CD4-positive, alpha-beta T cell (primary cell): ENCODE measurements around the gene GPR68. TPM values are rescaled to one million over a fixed set of nuclear protein-coding genes. Genes with fewer than 3 reads are reported as not detected.
A peak's percentile ranks its signal among the peaks of the same experiment; 100 is the strongest.
"Not testable (repeated sequence)": the region's sequence is repeated elsewhere in the genome, so short reads cannot be mapped to it uniquely, and the experiment has no call there.

ENCODE experiments used
- ATAC-seq: fragments of 200-7000 bp; cut with Tn5 transposase; one replicate; pipeline ENCODE4 v1.10.0; 2022; ENCODE audit warnings: mild to moderate bottlenecking; ENCODE audit not compliant: poor library complexity
- CTCF ChIA-PET: fragments of 350-600 bp; sonication (Branson Sonifier 250); formaldehyde crosslinking; loops from one replicate; lab custom pipeline; 2021; ENCODE audit warnings: antibody characterized with exemption, inconsistent platforms; lab: Charles Lee
- POLR2A ChIA-PET: fragments of 350-600 bp; sonication (Branson Sonifier 250); formaldehyde crosslinking; loops from one replicate; lab custom pipeline; 2021; ENCODE audit warnings: antibody characterized with exemption, inconsistent platforms; lab: Charles Lee
- DNase-seq, 14 experiments: peaks; one replicate each; pipeline ENCODE4 v3.0.0-alpha.2; 2013 to 2020; ENCODE audit warnings: mixed read lengths in 2 of 14
- H3K27ac ChIP-seq, 2 donors: one replicate each; pipeline versions ENCODE4 v1.5.1 to v1.7.0; 2013; ENCODE audit warnings: low read length in 2 of 2, low read depth in 1 of 2, mild to moderate bottlenecking in 1 of 2
- H3K27me3 ChIP-seq, 2 experiments: 1 replicate in 1 of 2; 2 replicates in 1 of 2; pipeline versions ENCODE4 v1.6.1 to v1.7.0; 2013; ENCODE audit warnings: low read length in 2 of 2, control low read depth in 1 of 2, mild to moderate bottlenecking in 1 of 2, moderate library complexity in 1 of 2; ENCODE audit not compliant: insufficient read depth in 2 of 2, control insufficient read depth in 1 of 2
- H3K36me3 ChIP-seq: one replicate; pipeline ENCODE4 v1.6.1; 2013; ENCODE audit warnings: low read length, control low read depth; ENCODE audit not compliant: insufficient read depth
- H3K4me1 ChIP-seq: one replicate; pipeline ENCODE4 v1.6.1; 2013; ENCODE audit warnings: low read length, control low read depth; ENCODE audit not compliant: insufficient read depth
- H3K4me3 ChIP-seq: one replicate; pipeline ENCODE4 v1.5.1; 2013; ENCODE audit warnings: mild to moderate bottlenecking, low read length, moderate library complexity
- H3K9me3 ChIP-seq, 2 experiments: 1 replicate in 1 of 2; 2 replicates in 1 of 2; pipeline versions ENCODE4 v1.6.1 to v1.7.0; 2013; ENCODE audit warnings: low read length in 2 of 2, mild to moderate bottlenecking in 2 of 2, control low read depth in 1 of 2, moderate library complexity in 1 of 2; ENCODE audit not compliant: control insufficient read depth in 1 of 2, insufficient read depth in 1 of 2
- H3K27ac Mint-ChIP-seq: one replicate; pipeline ENCODE4 v1.8.0; 2020; ENCODE audit warnings: mixed read lengths
- H3K27me3 Mint-ChIP-seq: one replicate; pipeline ENCODE4 v1.8.0; 2021; ENCODE audit warnings: mixed read lengths
- H3K36me3 Mint-ChIP-seq: one replicate; pipeline ENCODE4 v1.8.0; 2021; ENCODE audit warnings: low read depth, mixed read lengths
- H3K4me1 Mint-ChIP-seq: one replicate; pipeline ENCODE4 v1.8.0; 2021; ENCODE audit warnings: low read depth, mixed read lengths
- H3K4me3 Mint-ChIP-seq: one replicate; pipeline ENCODE4 v1.8.0; 2020; ENCODE audit warnings: mild to moderate bottlenecking, mixed read lengths
- H3K9me3 Mint-ChIP-seq: one replicate; pipeline ENCODE4 v1.8.0; 2020; ENCODE audit warnings: mixed read lengths
- intact Hi-C, 2 experiments: fragments of 100-400 bp; cut with DNase I in 1 of 2; cut with micrococcal nuclease in 1 of 2; formaldehyde crosslinking; loops; one replicate each; pipeline versions ENCODE4 v1.15.1 to v1.9.0; 2023 to 2025; cut with DNase I, micrococcal nuclease
- total RNA-seq, 174 experiments: library from RNA in 2 of 174; stranded (reverse) in 2 of 174; gene quantifications; one replicate each; pipeline ENCODE4 v1.2.3 and lab custom pipeline; 2021 to 2026
- TF ChIP-seq, protein P1 (sequence below): fragments of 200-600 bp; IDR thresholded peaks from one replicate; pipeline ENCODE4 v1.8.0; 2022; ENCODE audit warnings: antibody characterized with exemption, mild to moderate bottlenecking

The GPR68 gene
- total RNA-seq, 2 experiments from 2014 or later, result 2.8 to 2.9 TPM

GRCh38 chr14:91228112-91229004, 16.1 kb downstream of the GPR68 start:
- Mint-ChIP-seq H3K9me3 (peaks cover 3% of the 10 kb centered on the region), H3K27ac (peak overlapping the region; percentile 88), H3K36me3 (peaks cover 12% of the 10 kb centered on the region), H3K4me3 (peak overlapping the region; percentile 13), H3K4me1 (peaks cover 90% of the 10 kb centered on the region), H3K27me3 (no peaks in the 10 kb centered on the region)
- Histone ChIP-seq H3K36me3 (peaks cover 11% of the 10 kb centered on the region), H3K4me3 (no peak overlapping the region), H3K4me1 (peaks cover 96% of the 10 kb centered on the region), H3K27me3 (no peaks in the 10 kb centered on the region), H3K27ac (peak overlapping the region; percentile 58 to 76), H3K9me3 (no peaks in the 10 kb centered on the region)
- peak in 13 of 14 experiments; percentile 41 to 94 (median 60) for DNase-seq
- POLR2A ChIA-PET, result interaction anchor here (0.8 to 5.5 kb wide), 7 partner anchors 10 to 53 kb away, joined by 3 to 187 read pairs (median 5); partner anchors contain the start of gene GPR68
- intact Hi-C loops, result loop anchor here (1.0 to 5.0 kb wide), 6 partner anchors 14 to 58 kb away; no protein-coding TSS in a partner anchor
- CTCF ChIA-PET, result interaction anchor here (0.9 to 3.1 kb wide), 5 partner anchors 17 to 95 kb away, joined by 3 to 19 read pairs (median 4); partner anchors contain the start of gene GPR68
- ATAC-seq, result peak; percentile 77
- TF ChIP-seq, protein P1, sequence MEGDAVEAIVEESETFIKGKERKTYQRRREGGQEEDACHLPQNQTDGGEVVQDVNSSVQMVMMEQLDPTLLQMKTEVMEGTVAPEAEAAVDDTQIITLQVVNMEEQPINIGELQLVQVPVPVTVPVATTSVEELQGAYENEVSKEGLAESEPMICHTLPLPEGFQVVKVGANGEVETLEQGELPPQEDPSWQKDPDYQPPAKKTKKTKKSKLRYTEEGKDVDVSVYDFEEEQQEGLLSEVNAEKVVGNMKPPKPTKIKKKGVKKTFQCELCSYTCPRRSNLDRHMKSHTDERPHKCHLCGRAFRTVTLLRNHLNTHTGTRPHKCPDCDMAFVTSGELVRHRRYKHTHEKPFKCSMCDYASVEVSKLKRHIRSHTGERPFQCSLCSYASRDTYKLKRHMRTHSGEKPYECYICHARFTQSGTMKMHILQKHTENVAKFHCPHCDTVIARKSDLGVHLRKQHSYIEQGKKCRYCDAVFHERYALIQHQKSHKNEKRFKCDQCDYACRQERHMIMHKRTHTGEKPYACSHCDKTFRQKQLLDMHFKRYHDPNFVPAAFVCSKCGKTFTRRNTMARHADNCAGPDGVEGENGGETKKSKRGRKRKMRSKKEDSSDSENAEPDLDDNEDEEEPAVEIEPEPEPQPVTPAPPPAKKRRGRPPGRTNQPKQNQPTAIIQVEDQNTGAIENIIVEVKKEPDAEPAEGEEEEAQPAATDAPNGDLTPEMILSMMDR, result no peak

DNA sequence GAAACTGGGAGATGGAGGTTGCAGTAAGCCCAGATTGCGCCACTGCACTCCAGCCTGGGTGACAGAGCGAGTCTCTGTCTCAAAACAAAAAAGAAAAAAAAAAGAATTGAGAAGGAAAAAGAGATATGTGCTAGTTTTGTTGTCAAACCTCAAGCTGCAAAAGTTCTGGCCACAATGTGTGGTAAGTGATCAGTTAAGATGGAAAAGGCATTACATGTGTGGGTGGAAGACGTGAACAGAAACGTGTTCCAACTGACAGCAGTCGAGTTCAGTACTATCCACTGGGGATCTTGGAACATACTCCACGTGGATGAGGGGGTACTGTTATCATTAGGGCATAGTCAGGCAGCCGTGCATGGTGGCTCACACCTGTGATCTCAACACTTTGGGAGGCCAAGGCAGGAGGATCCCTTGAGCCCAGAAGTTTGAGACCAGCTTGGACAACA, 17.3 kb downstream of the GPR68 start:
- CTCF ChIA-PET, result interaction anchor here (1.1 to 3.1 kb wide), 5 partner anchors 18 to 59 kb away, joined by 4 to 19 read pairs (median 4); partner anchors contain the start of gene GPR68

DNA sequence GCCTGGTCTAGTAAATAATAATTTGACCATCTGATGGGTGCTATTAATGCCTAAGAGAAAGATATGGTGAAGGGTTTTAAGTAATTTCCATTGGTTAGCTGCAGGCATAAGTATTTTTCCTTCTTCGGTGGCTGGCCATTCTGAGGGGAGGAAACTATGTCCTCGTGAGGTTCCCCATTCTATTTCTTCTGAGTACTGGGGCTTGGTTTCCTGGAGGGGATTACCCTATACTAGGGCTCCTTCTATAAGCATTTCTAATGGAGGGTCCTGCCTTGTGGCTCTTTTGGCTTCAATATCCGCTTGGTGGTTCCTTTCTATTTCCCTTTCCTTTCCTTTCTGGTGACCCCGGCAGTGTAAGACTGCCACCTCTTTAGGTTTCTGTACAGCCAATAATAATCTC, 18.1 kb downstream of the GPR68 start:
- H3K36me3 Mint-ChIP-seq, result peaks cover 15% of the 10 kb centered on the region

More for the DNA sequence above, 17.3 kb downstream of the GPR68 start:
- peaks cover 15% of the 10 kb centered on the region for H3K36me3 Mint-ChIP-seq
- TF ChIP-seq, protein P1, result no peak
- no peaks in the 10 kb centered on the region for H3K27me3 Mint-ChIP-seq
- no peak overlapping the region for H3K4me3 ChIP-seq
- DNase-seq, result peak in 3 of 14 experiments; percentile 59 to 67 (median 65)
- H3K4me3 Mint-ChIP-seq, result peak overlapping the region; percentile 68
- H3K27me3 ChIP-seq, result no peaks in the 10 kb centered on the region
- H3K27ac ChIP-seq, result peak overlapping the region; percentile 43 to 76
- H3K4me1 ChIP-seq, result peaks cover 88% of the 10 kb centered on the region
- POLR2A ChIA-PET, result interaction anchor here (1.0 to 5.5 kb wide), 7 partner anchors 11 to 84 kb away, joined by 3 to 187 read pairs (median 4); partner anchors contain the start of gene GPR68
- peaks cover 13% of the 10 kb centered on the region for H3K36me3 ChIP-seq
- peaks cover 3% of the 10 kb centered on the region for H3K9me3 Mint-ChIP-seq
- H3K4me1 Mint-ChIP-seq, result peaks cover 95% of the 10 kb centered on the region
- intact Hi-C loops, result loop anchor here (5.0 kb wide), 2 partner anchors 35 kb away; no protein-coding TSS in a partner anchor
- no peaks in the 10 kb centered on the region for H3K9me3 ChIP-seq
- ATAC-seq, result no peak
- H3K27ac Mint-ChIP-seq, result peak overlapping the region; percentile 88

More for the DNA sequence above, 18.1 kb downstream of the GPR68 start:
- not testable (repeated sequence) for H3K9me3 Mint-ChIP-seq, H3K36me3 ChIP-seq, H3K27me3 ChIP-seq, ATAC-seq, H3K27me3 Mint-ChIP-seq, H3K9me3 ChIP-seq, H3K4me3 ChIP-seq
- Mint-ChIP-seq H3K27ac (peak overlapping the region; percentile 88), H3K4me3 (peak overlapping the region; percentile 68), H3K4me1 (peaks cover 94% of the 10 kb centered on the region)
- ChIA-PET CTCF (interaction anchor here (1.1 to 3.1 kb wide), 3 partner anchors 19 to 53 kb away, joined by 4 to 19 read pairs (median 4); partner anchors contain the start of gene GPR68), POLR2A (interaction anchor here (0.6 to 5.5 kb wide), 6 partner anchors 12 to 164 kb away, joined by 3 to 187 read pairs (median 4); partner anchors contain the start of gene GPR68)
- Histone ChIP-seq H3K4me1 (peaks cover 82% of the 10 kb centered on the region), H3K27ac (peak overlapping the region in 1 of 2 donors; percentile 76)
- intact Hi-C loops, result loop anchor here (5.0 kb wide), 2 partner anchors 34 to 36 kb away; no protein-coding TSS in a partner anchor
- peak in 2 of 14 experiments; percentile 35 to 61 for DNase-seq
